Osteocyte (in vitro differentiated cells): ENCODE results near the gene MYO1D. TPM values are rescaled to one million over a fixed set of nuclear protein-coding genes. Genes with fewer than 3 reads are reported as not detected.

Experiments used
- DNase-seq: peaks from one replicate; pipeline ENCODE4 v3.0.0; 2021; ENCODE audit warnings: mixed read lengths; ENCODE audit not compliant: unreplicated experiment; ENCODE audit errors: extremely low spot score
- H3K27ac Mint-ChIP-seq: one replicate; pipeline ENCODE4 v1.8.0; 2021; ENCODE audit warnings: mild to moderate bottlenecking, mixed read lengths; ENCODE audit not compliant: unreplicated experiment
- H3K27me3 Mint-ChIP-seq: one replicate; pipeline ENCODE4 v1.8.0; 2021; ENCODE audit warnings: mixed read lengths; ENCODE audit not compliant: unreplicated experiment
- H3K36me3 Mint-ChIP-seq: one replicate; pipeline ENCODE4 v1.8.0; 2021; ENCODE audit warnings: mixed read lengths; ENCODE audit not compliant: unreplicated experiment
- H3K4me1 Mint-ChIP-seq: one replicate; pipeline ENCODE4 v1.8.0; 2021; ENCODE audit warnings: mixed read lengths; ENCODE audit not compliant: unreplicated experiment
- H3K4me3 Mint-ChIP-seq: one replicate; pipeline ENCODE4 v1.8.0; 2021; ENCODE audit warnings: mild to moderate bottlenecking, moderate library complexity, mixed read lengths; ENCODE audit not compliant: unreplicated experiment
- H3K9me3 Mint-ChIP-seq: one replicate; pipeline ENCODE4 v1.8.0; 2021; ENCODE audit warnings: mixed read lengths; ENCODE audit not compliant: unreplicated experiment
- total RNA-seq: library from RNA; stranded (reverse); gene quantifications from 2 replicates; pipeline ENCODE4 v1.2.1, GENCODE V29; 2021
- TF ChIP-seq, protein P1 (sequence below): fragments of 200-600 bp; sonication (generic); IDR thresholded peaks from 2 replicates; pipeline ENCODE4 v1.5.0; 2021; ENCODE audit warnings: antibody characterized with exemption, mild to moderate bottlenecking, moderate library complexity

Gene MYO1D
- total RNA-seq, 1 donor from 2014 or later = 19.1 TPM

DNA sequence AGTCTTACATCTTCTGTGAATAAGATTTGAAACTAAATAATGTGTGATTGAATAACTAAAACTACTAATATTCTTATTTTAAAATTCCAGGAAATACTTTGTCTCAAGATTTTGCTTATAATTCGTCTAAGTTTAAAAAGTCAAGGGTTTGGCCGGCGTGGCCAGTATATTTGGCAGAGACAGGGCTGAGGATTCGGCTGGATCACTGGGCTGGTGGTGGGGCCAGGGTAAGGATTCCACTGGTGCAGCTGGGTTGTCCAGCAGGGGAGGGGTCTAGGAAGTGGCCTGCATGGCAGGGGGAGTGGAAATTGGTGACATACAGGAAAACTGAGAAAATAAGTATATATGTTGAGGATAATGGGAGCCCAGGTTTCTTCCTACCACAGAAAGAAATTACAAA lies 75.7 kb downstream of the MYO1D start:
- Mint-ChIP-seq H3K27ac (no peak overlapping the region), H3K4me3 (no peak overlapping the region), H3K4me1 (peaks cover 5% of the 10 kb centered on the region), H3K9me3 (no peaks in the 10 kb centered on the region), H3K36me3 (no peaks in the 10 kb centered on the region), H3K27me3 (no peaks in the 10 kb centered on the region)
- TF ChIP-seq, protein P1, sequence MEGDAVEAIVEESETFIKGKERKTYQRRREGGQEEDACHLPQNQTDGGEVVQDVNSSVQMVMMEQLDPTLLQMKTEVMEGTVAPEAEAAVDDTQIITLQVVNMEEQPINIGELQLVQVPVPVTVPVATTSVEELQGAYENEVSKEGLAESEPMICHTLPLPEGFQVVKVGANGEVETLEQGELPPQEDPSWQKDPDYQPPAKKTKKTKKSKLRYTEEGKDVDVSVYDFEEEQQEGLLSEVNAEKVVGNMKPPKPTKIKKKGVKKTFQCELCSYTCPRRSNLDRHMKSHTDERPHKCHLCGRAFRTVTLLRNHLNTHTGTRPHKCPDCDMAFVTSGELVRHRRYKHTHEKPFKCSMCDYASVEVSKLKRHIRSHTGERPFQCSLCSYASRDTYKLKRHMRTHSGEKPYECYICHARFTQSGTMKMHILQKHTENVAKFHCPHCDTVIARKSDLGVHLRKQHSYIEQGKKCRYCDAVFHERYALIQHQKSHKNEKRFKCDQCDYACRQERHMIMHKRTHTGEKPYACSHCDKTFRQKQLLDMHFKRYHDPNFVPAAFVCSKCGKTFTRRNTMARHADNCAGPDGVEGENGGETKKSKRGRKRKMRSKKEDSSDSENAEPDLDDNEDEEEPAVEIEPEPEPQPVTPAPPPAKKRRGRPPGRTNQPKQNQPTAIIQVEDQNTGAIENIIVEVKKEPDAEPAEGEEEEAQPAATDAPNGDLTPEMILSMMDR = no peak
- no peak for DNase-seq

DNA sequence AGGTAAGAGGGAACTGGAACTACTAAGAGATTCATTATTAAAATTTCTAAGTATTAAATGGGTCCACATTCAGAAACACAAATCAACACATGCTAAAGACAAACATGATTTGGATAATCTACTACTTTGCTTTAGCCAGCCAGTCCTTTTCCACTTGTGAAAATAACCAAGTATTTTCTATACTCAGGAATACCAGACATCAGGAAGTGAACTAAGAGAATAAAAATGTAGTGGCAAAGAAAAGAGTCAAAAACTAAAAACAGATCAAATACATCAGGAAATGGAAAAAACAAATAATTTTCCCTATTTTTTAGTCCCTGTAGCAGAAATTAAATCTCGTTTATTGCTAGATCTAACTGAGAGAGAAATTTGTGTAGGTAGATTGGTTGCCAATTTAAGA lies 78.0 kb downstream of the MYO1D start:
- H3K4me3 Mint-ChIP-seq = no peak overlapping the region
- H3K36me3 Mint-ChIP-seq = no peaks in the 10 kb centered on the region
- peaks cover 5% of the 10 kb centered on the region for H3K4me1 Mint-ChIP-seq
- no peaks in the 10 kb centered on the region for H3K27me3 Mint-ChIP-seq
- H3K9me3 Mint-ChIP-seq = no peaks in the 10 kb centered on the region
- TF ChIP-seq, protein P1 = no peak
- no peak for DNase-seq
- no peak overlapping the region for H3K27ac Mint-ChIP-seq

DNA sequence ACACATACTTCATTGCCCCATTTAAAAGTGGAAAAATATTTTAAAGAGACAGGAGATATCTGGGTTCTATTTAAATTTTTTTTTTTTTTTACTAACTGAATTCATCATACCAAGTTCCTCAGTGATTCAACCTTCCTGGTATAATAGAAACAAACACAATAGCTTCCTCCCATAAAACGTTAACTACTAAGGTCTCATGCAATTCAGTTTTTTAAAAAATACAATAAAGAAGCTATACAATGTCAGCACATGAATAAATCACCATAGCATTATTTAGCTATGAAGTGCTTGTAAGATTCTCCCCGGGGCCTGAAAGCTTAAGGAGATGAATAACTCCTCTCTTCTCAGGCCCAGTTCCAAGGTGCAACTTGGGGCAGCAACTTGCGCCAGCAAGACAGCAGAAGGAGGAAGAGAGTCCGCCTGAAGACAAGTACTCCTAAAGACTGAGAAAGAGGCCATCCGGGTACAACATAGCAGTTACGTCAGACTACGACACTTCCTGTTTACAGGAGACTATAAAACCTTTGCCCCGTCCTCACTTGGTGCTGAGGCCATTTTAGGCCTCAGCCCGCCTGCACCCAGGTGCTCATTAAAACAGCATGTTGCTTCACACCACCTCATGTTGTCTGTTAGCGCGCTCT lies 81.5 kb downstream of the MYO1D start:
- peaks cover 5% of the 10 kb centered on the region for H3K4me1 Mint-ChIP-seq
- H3K36me3 Mint-ChIP-seq = no peaks in the 10 kb centered on the region
- no peak overlapping the region for H3K27ac Mint-ChIP-seq
- DNase-seq = no peak
- no peak overlapping the region for H3K4me3 Mint-ChIP-seq
- TF ChIP-seq, protein P1 = no peak
- no peaks in the 10 kb centered on the region for H3K27me3 Mint-ChIP-seq
- no peaks in the 10 kb centered on the region for H3K9me3 Mint-ChIP-seq

DNA sequence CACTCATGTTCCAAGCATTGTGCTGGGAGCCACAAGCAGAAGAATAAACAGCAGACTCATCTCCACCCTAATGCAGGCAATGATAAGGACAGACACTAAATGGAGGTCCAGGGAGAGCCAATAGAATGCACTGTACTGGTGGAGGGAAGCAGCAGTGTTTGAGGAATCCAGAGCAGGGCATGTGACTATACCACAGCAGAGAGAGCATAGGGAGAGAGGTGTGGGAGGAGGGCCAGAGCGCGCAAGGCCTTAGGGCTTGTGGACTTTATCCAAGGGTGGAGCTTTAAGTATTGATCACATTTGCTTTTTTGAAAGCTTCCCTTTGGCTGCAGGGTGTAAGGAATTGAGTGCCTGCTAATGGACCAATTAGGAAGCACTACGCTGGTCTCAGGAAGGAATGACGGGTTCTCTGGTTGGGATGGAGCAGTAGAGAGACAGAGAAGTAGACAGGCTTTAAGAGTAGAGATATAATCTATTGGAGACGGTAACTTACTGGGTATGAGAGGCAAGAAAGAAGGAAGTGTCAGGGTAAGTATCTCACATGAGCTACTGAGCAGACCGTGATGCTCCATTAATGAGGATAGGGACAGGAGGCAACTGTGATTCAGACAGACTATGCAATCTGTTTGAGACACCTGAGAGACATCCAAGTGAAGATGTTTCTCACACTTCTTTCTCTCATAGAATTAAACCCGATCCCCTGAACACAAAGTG lies 82.2 kb downstream of the MYO1D start:
- H3K9me3 Mint-ChIP-seq = no peaks in the 10 kb centered on the region
- no peak for DNase-seq
- TF ChIP-seq, protein P1 = no peak
- H3K4me3 Mint-ChIP-seq = no peak overlapping the region
- H3K4me1 Mint-ChIP-seq = peaks cover 5% of the 10 kb centered on the region
- no peaks in the 10 kb centered on the region for H3K36me3 Mint-ChIP-seq
- no peaks in the 10 kb centered on the region for H3K27me3 Mint-ChIP-seq
- no peak overlapping the region for H3K27ac Mint-ChIP-seq

DNA sequence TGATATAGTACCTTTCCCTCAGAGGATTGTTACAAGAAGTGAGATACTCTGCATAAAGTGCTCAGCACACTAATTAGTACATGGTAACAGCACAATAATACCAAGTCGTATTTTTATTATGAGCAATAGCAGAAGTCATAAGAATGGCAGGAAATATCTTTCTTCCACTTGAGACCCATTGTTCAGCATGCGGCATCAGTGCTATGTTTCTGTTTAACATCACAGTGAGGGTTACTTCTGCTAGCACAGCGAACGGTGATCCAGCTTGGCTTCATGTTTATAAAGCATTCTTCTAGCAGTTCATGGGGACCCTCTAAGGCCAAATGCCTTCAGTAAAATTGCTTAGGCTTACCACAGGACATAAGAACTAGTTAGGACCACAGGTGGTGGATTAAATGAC lies 83.1 kb downstream of the MYO1D start:
- Mint-ChIP-seq H3K27ac (no peak overlapping the region), H3K27me3 (no peaks in the 10 kb centered on the region), H3K4me1 (peaks cover 1% of the 10 kb centered on the region), H3K4me3 (no peak overlapping the region), H3K9me3 (no peaks in the 10 kb centered on the region), H3K36me3 (no peaks in the 10 kb centered on the region)
- TF ChIP-seq, protein P1 = no peak
- DNase-seq = no peak
